CD4-positive, CD25-positive, alpha-beta regulatory T cell (primary cell): ENCODE measurements around the gene RPRD1A. TPM values are rescaled to one million over a fixed set of nuclear protein-coding genes. Genes with fewer than 3 reads are reported as not detected.

Experiments
- ATAC-seq, 2 donors: fragments of 150-1000 bp; cut with Tn5 transposase; one replicate each; pipeline ENCODE4 v1.10.0; 2021; ENCODE audit warnings: low read depth in 2 of 2, moderate number of reproducible peaks in 2 of 2, moderate library complexity in 1 of 2
- DNase-seq, 3 donors: peaks; one replicate each; pipeline versions ENCODE4 v3.0.0 to v3.0.0-alpha.2; 2012 to 2022; ENCODE audit warnings: mixed read lengths in 1 of 3
- H3K27ac ChIP-seq: one replicate; pipeline ENCODE4 v1.7.0; 2013; ENCODE audit warnings: mild to moderate bottlenecking, low read length; ENCODE audit not compliant: insufficient read depth, poor library complexity, severe bottlenecking
- H3K27me3 ChIP-seq: one replicate; pipeline ENCODE4 v1.7.0; 2013; ENCODE audit warnings: low read length; ENCODE audit not compliant: control insufficient read depth, insufficient read depth
- H3K36me3 ChIP-seq: one replicate; pipeline ENCODE4 v1.7.0; 2013; ENCODE audit warnings: mild to moderate bottlenecking, low read length, moderate library complexity; ENCODE audit not compliant: control insufficient read depth, insufficient read depth
- H3K4me1 ChIP-seq: 2 replicates; pipeline ENCODE4 v1.7.0; 2013; ENCODE audit warnings: mild to moderate bottlenecking, low read length; ENCODE audit not compliant: insufficient read depth, control insufficient read depth, poor library complexity, severe bottlenecking
- H3K4me3 ChIP-seq: one replicate; pipeline ENCODE4 v1.7.0; 2013; ENCODE audit warnings: low read depth, mild to moderate bottlenecking, low read length, moderate library complexity
- H3K9me3 ChIP-seq, 2 experiments: 1 replicate in 1 of 2; 2 replicates in 1 of 2; pipeline ENCODE4 v1.7.0; 2013; ENCODE audit warnings: low read length in 2 of 2, mild to moderate bottlenecking in 1 of 2, moderate library complexity in 1 of 2; ENCODE audit not compliant: control insufficient read depth in 2 of 2
- H3K27ac Mint-ChIP-seq, 3 donors: one replicate each; pipeline ENCODE4 v1.8.0; 2020 to 2022; ENCODE audit warnings: mild to moderate bottlenecking in 3 of 3, mixed read lengths in 3 of 3, moderate library complexity in 2 of 3
- H3K27me3 Mint-ChIP-seq: one replicate; pipeline ENCODE4 v1.8.0; 2022; ENCODE audit warnings: mild to moderate bottlenecking, mixed read lengths
- H3K36me3 Mint-ChIP-seq: one replicate; pipeline ENCODE4 v1.8.0; 2020; ENCODE audit warnings: mixed read lengths
- H3K4me1 Mint-ChIP-seq, 4 donors: one replicate each; pipeline ENCODE4 v1.8.0; 2020 to 2022; ENCODE audit warnings: mixed read lengths in 4 of 4, mild to moderate bottlenecking in 1 of 4
- H3K4me3 Mint-ChIP-seq, 4 donors: one replicate each; pipeline ENCODE4 v1.8.0; 2020 to 2022; ENCODE audit warnings: mild to moderate bottlenecking in 4 of 4, mixed read lengths in 4 of 4, moderate library complexity in 3 of 4
- H3K9me3 Mint-ChIP-seq, 7 donors: one replicate each; pipeline ENCODE4 v1.8.0; 2020 to 2022; ENCODE audit warnings: mixed read lengths in 7 of 7, mild to moderate bottlenecking in 3 of 7, moderate library complexity in 2 of 7
- polyA plus RNA-seq, 4 donors: library from polyadenylated mRNA; unstranded; fragments of 300-500 nt; fragmentation: Illumina TruSeq; gene quantifications; one replicate each; pipeline ENCODE4 v1.2.3, GENCODE V29; 2021
- total RNA-seq: library from RNA; stranded (reverse); gene quantifications from one replicate; pipeline ENCODE4 v1.2.3, GENCODE V29; 2022

The RPRD1A gene
- total and polyA plus RNA-seq, 5 donors from 2014 or later: 8.2 to 20.3 (median 10.5) TPM

DNA sequence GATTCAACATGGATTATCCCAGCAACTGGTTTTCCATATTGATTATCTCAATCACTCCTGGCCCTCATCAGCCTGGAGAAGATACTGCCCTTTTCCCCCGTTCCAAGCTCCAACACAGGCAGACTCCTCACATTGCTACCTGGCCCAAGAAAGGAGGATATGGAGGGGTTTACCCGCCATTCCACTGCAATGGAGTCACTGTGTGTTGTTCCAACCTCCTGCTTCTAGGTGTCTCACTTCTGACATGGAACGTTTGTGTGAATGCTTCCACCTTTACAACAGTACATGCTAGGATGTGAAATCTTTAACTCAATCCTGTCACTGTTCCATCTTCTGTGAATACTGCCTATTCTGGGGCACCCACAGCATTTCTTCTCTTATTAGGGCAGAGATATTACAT, 58.1 kb downstream of the RPRD1A start:
- peaks cover 0 to 2% (median 0%) of the 10 kb centered on the region in 4 donors for H3K4me1 Mint-ChIP-seq
- no peaks in the 10 kb centered on the region for H3K27me3 Mint-ChIP-seq
- Histone ChIP-seq H3K4me3 (no peak overlapping the region), H3K27ac (no peak overlapping the region), H3K9me3 (no peaks in the 10 kb centered on the region), H3K27me3 (no peaks in the 10 kb centered on the region), H3K4me1 (no peaks in the 10 kb centered on the region), H3K36me3 (no peaks in the 10 kb centered on the region)
- no peaks in the 10 kb centered on the region for H3K9me3 Mint-ChIP-seq
- ATAC-seq (no peak), DNase-seq (no peak)
- H3K27ac Mint-ChIP-seq: no peak overlapping the region
- peaks cover 5% of the 10 kb centered on the region for H3K36me3 Mint-ChIP-seq
- H3K4me3 Mint-ChIP-seq: no peak overlapping the region

DNA sequence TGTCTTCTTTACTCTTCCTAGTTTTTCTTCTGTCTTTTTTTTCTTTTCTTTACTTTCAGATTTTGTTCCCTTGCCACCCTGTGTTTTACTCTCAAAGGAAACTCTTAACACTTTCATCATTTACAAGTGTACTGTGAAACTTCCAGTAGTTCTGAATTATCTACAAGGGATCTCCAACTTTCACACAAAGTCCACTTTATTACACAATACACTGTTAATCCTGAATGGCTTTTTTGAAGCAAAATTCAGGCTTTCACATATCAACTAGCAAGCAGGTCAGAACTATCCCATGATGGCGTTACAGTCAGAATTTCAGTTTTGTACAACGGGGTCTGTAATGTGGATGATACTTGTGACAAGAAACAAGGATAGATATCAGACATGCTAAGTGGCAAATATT, 60.4 kb downstream of the RPRD1A start:
- Mint-ChIP-seq H3K9me3 (no peaks in the 10 kb centered on the region), H3K27ac (no peak overlapping the region), H3K27me3 (no peaks in the 10 kb centered on the region), H3K4me1 (peaks cover 0 to 4% (median 0%) of the 10 kb centered on the region in 4 donors), H3K4me3 (no peak overlapping the region), H3K36me3 (no peaks in the 10 kb centered on the region)
- H3K4me1 ChIP-seq: no peaks in the 10 kb centered on the region
- H3K4me3 ChIP-seq: no peak overlapping the region
- H3K36me3 ChIP-seq: no peaks in the 10 kb centered on the region
- no peaks in the 10 kb centered on the region for H3K9me3 ChIP-seq
- no peak overlapping the region for H3K27ac ChIP-seq
- DNase-seq (no peak), ATAC-seq (no peak)
- no peaks in the 10 kb centered on the region for H3K27me3 ChIP-seq

DNA sequence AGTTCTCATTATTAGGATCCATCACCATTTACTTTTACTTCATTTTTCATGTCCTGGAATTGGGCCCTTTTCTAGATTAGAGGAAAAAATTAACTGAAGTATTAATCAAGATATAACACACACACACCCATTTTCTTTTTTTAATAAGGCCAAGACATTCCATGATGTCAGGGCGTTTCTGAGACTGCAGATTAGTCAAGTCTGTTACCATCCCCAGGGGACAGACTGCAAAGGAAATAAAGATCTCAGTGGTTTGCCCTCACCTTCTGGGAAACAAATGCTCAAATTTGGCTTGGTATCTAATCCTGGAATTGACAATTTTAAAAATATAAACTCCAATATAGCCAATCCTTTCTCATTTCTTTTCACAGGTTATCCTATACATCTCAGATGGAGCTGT, 67.4 kb downstream of the RPRD1A start:
- Histone ChIP-seq H3K27me3 (no peaks in the 10 kb centered on the region), H3K36me3 (no peaks in the 10 kb centered on the region), H3K9me3 (no peaks in the 10 kb centered on the region), H3K27ac (no peak overlapping the region), H3K4me1 (no peaks in the 10 kb centered on the region), H3K4me3 (no peak overlapping the region)
- Mint-ChIP-seq H3K4me1 (peaks cover 0 to 7% (median 2%) of the 10 kb centered on the region in 4 donors), H3K36me3 (no peaks in the 10 kb centered on the region), H3K27me3 (no peaks in the 10 kb centered on the region), H3K4me3 (no peak overlapping the region), H3K27ac (no peak overlapping the region), H3K9me3 (no peaks in the 10 kb centered on the region)
- ATAC-seq (no peak), DNase-seq (no peak)

DNA sequence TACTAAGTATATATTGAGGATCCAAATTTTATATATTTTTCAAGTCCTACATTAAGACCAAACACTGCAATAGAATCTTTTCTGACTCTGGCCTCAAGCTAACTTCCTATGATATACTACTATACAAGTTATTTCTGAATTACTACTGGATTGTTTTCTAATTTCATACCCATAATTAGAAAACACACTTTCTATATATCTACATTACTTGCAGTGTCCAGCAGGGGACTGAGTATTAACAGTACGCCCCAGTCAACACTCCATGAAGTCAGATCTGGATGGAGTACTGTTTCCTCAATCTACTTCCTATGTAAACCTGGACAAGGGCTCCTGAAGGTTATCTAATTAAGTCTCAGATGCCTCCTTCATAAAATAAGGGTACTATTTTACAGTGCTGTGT, 68.4 kb downstream of the RPRD1A start:
- Mint-ChIP-seq H3K36me3 (no peaks in the 10 kb centered on the region), H3K4me3 (no peak overlapping the region), H3K27ac (no peak overlapping the region), H3K4me1 (peaks cover 0 to 7% (median 2%) of the 10 kb centered on the region in 4 donors), H3K27me3 (no peaks in the 10 kb centered on the region), H3K9me3 (no peaks in the 10 kb centered on the region)
- H3K27ac ChIP-seq: no peak overlapping the region
- H3K27me3 ChIP-seq: no peaks in the 10 kb centered on the region
- H3K4me3 ChIP-seq: no peak overlapping the region
- ATAC-seq: no peak
- H3K9me3 ChIP-seq: no peaks in the 10 kb centered on the region
- no peaks in the 10 kb centered on the region for H3K4me1 ChIP-seq
- H3K36me3 ChIP-seq: no peaks in the 10 kb centered on the region
- no peak for DNase-seq

DNA sequence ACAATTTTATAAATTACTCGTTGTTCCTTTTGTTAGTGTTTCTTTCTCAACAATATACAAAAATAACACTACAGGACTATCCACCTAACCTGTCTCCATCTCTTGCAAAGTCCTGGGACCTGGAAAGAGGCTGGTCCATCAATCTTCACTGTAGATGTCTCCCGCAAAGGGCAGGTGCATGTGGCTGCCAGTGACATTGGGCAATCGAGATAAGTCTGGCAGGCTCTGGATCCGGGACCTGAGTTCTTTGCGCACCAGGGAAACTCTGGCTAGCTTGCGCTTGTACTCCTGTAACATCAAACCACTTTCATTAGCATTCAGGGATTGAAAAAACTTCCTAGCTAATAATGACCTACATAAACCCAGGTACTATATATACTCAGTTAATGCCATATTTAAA, 74.3 kb downstream of the RPRD1A start:
- Mint-ChIP-seq H3K27me3 (no peaks in the 10 kb centered on the region), H3K4me3 (no peak overlapping the region), H3K4me1 (no peaks in the 10 kb centered on the region), H3K27ac (no peak overlapping the region), H3K9me3 (no peaks in the 10 kb centered on the region), H3K36me3 (peaks cover 11% of the 10 kb centered on the region)
- no peak overlapping the region for H3K27ac ChIP-seq
- DNase-seq (no peak), ATAC-seq (no peak)
- no peak overlapping the region for H3K4me3 ChIP-seq
- H3K27me3 ChIP-seq: no peaks in the 10 kb centered on the region
- H3K9me3 ChIP-seq: no peaks in the 10 kb centered on the region
- H3K4me1 ChIP-seq: no peaks in the 10 kb centered on the region
- H3K36me3 ChIP-seq: peaks cover 17% of the 10 kb centered on the region

DNA sequence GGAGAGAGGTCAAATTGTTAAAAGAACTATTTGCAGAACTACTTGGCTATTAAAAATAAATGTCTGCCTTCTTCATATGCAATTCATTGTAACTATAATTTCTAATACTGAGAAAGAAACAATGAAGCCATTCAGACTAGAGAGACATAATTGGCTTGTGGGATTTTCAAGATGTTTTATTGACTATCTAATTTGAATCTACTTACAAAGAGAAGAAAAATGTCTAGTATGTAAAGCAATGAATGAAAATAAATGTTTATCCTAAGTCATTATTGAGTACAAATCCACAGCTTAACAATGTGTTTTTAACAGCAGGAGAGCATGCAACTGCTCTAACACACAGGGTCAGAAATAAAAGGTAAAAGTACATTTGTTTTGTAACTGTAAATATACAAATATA, 75.7 kb downstream of the RPRD1A start:
- DNase-seq: no peak
- no peak overlapping the region for H3K27ac Mint-ChIP-seq
- H3K36me3 ChIP-seq: peaks cover 21% of the 10 kb centered on the region

DNA sequence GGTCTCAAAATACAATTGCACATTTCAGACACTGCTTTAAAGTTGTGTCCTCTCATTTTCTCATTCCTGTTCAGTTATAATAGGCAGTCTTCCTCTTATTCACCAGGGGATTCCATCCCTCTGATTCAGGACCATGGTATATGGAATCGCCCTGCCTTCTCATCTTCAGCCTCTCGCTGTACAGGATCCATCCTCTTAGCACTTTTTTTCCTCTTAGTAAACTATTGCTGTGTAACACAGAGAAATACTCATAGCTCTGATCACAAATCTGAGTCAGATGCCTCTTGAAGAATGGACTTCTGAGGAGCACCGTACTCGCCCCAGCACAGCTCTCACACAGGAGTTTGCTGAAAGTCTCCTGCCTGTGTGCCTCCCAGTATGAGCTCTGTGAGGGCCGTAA, 83.5 kb downstream of the RPRD1A start:
- Mint-ChIP-seq H3K9me3 (peaks cover 0 to 3% (median 0%) of the 10 kb centered on the region in 7 donors), H3K27ac (no peak overlapping the region), H3K36me3 (peaks cover 47% of the 10 kb centered on the region), H3K4me3 (no peak overlapping the region), H3K27me3 (no peaks in the 10 kb centered on the region), H3K4me1 (peaks cover 0 to 5% (median 2%) of the 10 kb centered on the region in 4 donors)
- H3K27me3 ChIP-seq: no peaks in the 10 kb centered on the region
- no peak overlapping the region for H3K27ac ChIP-seq
- DNase-seq (no peak), ATAC-seq (no peak)
- H3K4me1 ChIP-seq: no peaks in the 10 kb centered on the region
- no peaks in the 10 kb centered on the region for H3K9me3 ChIP-seq
- no peak overlapping the region for H3K4me3 ChIP-seq
- peaks cover 41% of the 10 kb centered on the region for H3K36me3 ChIP-seq

More for the DNA sequence above, 75.7 kb downstream of the RPRD1A start:
- no peak overlapping the region for H3K27ac ChIP-seq
- H3K36me3 Mint-ChIP-seq: peaks cover 17% of the 10 kb centered on the region
- H3K27me3 ChIP-seq: no peaks in the 10 kb centered on the region
- no peaks in the 10 kb centered on the region for H3K4me1 Mint-ChIP-seq
- no peaks in the 10 kb centered on the region for H3K27me3 Mint-ChIP-seq
- H3K9me3 ChIP-seq: no peaks in the 10 kb centered on the region
- no peak for ATAC-seq
- no peak overlapping the region for H3K4me3 Mint-ChIP-seq
- no peaks in the 10 kb centered on the region for H3K9me3 Mint-ChIP-seq
- no peaks in the 10 kb centered on the region for H3K4me1 ChIP-seq
- H3K4me3 ChIP-seq: no peak overlapping the region

DNA sequence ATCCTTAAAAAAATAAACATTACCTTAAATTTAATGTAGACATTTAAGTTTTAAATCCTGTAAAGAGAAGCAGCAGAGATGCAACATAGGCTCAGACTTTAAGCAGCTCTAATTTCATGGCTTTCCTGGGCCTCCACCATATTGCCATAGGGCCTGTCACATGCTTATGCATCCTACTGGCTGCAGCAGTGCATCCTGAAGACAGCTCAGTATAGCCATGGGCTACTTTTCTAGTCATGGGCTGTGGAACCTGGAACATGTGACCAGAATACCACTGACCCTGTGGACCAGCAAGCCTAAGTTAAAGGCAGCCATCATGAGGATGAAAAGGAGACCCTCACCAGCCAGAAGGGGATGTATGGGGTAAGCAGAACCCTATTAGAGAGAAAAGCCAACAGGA, 84.2 kb downstream of the RPRD1A start:
- Histone ChIP-seq H3K27ac (no peak overlapping the region), H3K4me3 (no peak overlapping the region), H3K36me3 (peaks cover 43% of the 10 kb centered on the region), H3K9me3 (no peaks in the 10 kb centered on the region), H3K27me3 (no peaks in the 10 kb centered on the region), H3K4me1 (no peaks in the 10 kb centered on the region)
- Mint-ChIP-seq H3K9me3 (peaks cover 0 to 3% (median 0%) of the 10 kb centered on the region in 7 donors), H3K27me3 (no peaks in the 10 kb centered on the region), H3K4me1 (peaks cover 0 to 5% (median 2%) of the 10 kb centered on the region in 4 donors), H3K4me3 (no peak overlapping the region), H3K36me3 (peaks cover 51% of the 10 kb centered on the region), H3K27ac (peak overlapping the region in 1 of 3 donors; percentile 8)
- ATAC-seq: no peak
- no peak for DNase-seq
